Ishikawa (cell line): Measurements from ENCODE around the gene MRPL45.
A peak's percentile ranks its signal among the peaks of the same experiment; 100 is the strongest.

Experiments used
- CEBPB ChIP-seq: IDR thresholded peaks from 2 replicates; pipeline ENCODE4 v1.6.1; 2012
- CREB1 ChIP-seq: IDR thresholded peaks from 2 replicates; pipeline ENCODE4 v1.6.1; 2012; ENCODE audit warnings: low read depth
- EGR1 ChIP-seq: IDR thresholded peaks from 2 replicates; pipeline ENCODE4 v1.6.1; 2012
- EP300 ChIP-seq: IDR thresholded peaks from 2 replicates; pipeline ENCODE4 v1.6.1; 2012; ENCODE audit warnings: borderline replicate concordance
- FOXM1 ChIP-seq: IDR thresholded peaks from 2 replicates; pipeline ENCODE4 v1.6.1; 2012; ENCODE audit warnings: low read depth, borderline replicate concordance
- MAX ChIP-seq: IDR thresholded peaks from 2 replicates; pipeline ENCODE4 v1.6.1; 2012
- NFIC ChIP-seq: IDR thresholded peaks from 2 replicates; pipeline ENCODE4 v1.6.1; 2012
- RAD21 ChIP-seq: IDR thresholded peaks from 2 replicates; pipeline ENCODE4 v1.6.1; 2012; ENCODE audit warnings: low read depth
- REST ChIP-seq: IDR thresholded peaks from 2 replicates; pipeline ENCODE4 v1.6.1; 2012; ENCODE audit warnings: low read depth, mild to moderate bottlenecking
- TAF1 ChIP-seq: IDR thresholded peaks from 2 replicates; pipeline ENCODE4 v1.6.1; 2012; ENCODE audit warnings: low read depth, mild to moderate bottlenecking
- TCF12 ChIP-seq: IDR thresholded peaks from 2 replicates; pipeline ENCODE4 v1.6.1; 2012; ENCODE audit warnings: low read depth
- TEAD4 ChIP-seq: IDR thresholded peaks from 2 replicates; pipeline ENCODE4 v1.6.1; 2012
- USF1 ChIP-seq: IDR thresholded peaks from 2 replicates; pipeline ENCODE4 v1.6.1; 2012
- YY1 ChIP-seq: IDR thresholded peaks from 2 replicates; pipeline ENCODE4 v1.6.1; 2012; ENCODE audit warnings: low read depth
- ZBTB7A ChIP-seq: IDR thresholded peaks from 2 replicates; pipeline ENCODE4 v1.6.1; 2012; ENCODE audit warnings: low read depth

The MRPL45 gene

GRCh38 chr17:38333635-38334295 lies 36.8 kb downstream of the MRPL45 start:
- TF ChIP-seq REST (no peak), FOXM1 (no peak), RAD21 (peak; percentile 84), TAF1 (no peak), TCF12 (no peak), YY1 (no peak), CEBPB (no peak), EP300 (no peak), MAX (no peak), ZBTB7A (peak; percentile 69; the same call in 1 of the 2 replicates)

GRCh38 chr17:38334480-38335364 lies 37.8 kb downstream of the MRPL45 start:
- no peak for TF ChIP-seq NFIC
- no peak for TF ChIP-seq EP300
- no peak for TF ChIP-seq TEAD4
- TF ChIP-seq RAD21, result no peak
- no peak for TF ChIP-seq CREB1

GRCh38 chr17:38336838-38337237 lies 39.9 kb downstream of the MRPL45 start:
- TF ChIP-seq FOXM1 (no peak), TCF12 (no peak), MAX (no peak), CREB1 (no peak), TAF1 (no peak), CEBPB (no peak), EP300 (no peak), TEAD4 (no peak), ZBTB7A (no peak), RAD21 (no peak), EGR1 (no peak), REST (no peak), YY1 (no peak), USF1 (no peak), NFIC (no peak)

GRCh38 chr17:38338053-38338452 lies 41.1 kb downstream of the MRPL45 start:
- TF ChIP-seq ZBTB7A (no peak), RAD21 (no peak), NFIC (no peak), CEBPB (no peak)

- TF ChIP-seq USF1 (no peak), RAD21 (no peak), FOXM1 (no peak), EGR1 (no peak), MAX (no peak), EP300 (no peak), REST (no peak), ZBTB7A (no peak), TEAD4 (no peak), TAF1 (no peak), TCF12 (no peak), YY1 (no peak), CREB1 (no peak)
Measured at GRCh38 chr17:38338535-38338934, 41.6 kb downstream of the MRPL45 start.
